ENCODE results near the gene GAB4.

DNA sequence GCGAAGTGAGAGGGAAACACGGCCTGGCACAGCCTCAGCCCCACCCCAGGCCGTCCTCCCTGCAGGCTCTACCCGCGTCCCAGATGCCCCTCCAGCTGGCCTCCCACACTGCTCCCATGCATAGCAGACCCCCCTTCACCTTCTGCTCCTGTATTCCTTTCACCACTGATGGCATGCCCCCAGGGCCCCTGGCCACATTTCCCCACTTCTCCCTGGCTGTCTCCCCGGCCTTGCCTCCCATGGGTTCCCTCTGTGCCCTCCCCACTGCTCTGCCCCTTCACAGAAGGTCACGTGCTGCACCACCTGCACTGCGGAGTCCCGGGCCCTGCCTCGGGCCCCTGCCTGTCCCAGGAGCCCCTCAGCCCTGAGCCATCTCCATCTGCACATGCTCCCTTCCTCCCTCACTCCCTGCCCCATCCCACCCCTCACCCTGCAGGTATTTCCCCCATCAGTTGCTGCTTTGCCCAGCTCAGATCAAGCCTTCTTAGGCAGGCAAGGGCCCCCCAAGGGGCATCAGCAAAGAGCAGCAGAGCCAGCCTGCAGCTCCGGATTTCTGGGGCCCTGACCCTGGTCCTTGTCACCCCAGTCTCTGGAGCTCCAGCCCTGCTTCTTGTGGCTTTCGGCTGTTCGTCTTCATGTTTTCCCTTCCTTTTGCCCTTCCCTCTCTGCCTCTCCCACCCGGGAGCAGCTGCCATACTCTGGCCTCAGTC lies 46.4 kb downstream of the GAB4 start:
- no peak for TF ChIP-seq KAT2A (conservative IDR thresholded peaks at IDR 0.05; ENCODE audit: control insufficient read depth, low read depth, low read length)
- no peak for TF ChIP-seq FOXM1 (IDR thresholded peaks at IDR 0.05; ENCODE audit: low read depth, low read length)
- no peak for TF ChIP-seq POLR2AphosphoS5 (IDR thresholded peaks at IDR 0.05; ENCODE audit: low read length)
- TF ChIP-seq CTCF (IDR thresholded peaks at IDR 0.05 in 2 of 3, conservative IDR thresholded peaks at IDR 0.05 in 1 of 3; ENCODE audit: control insufficient read depth in 2 of 3, extremely low read depth in 1 of 3, insufficient read depth in 1 of 3, low read depth in 3 of 3, low read length in 3 of 3) = no peak
- TF ChIP-seq PBX3 (IDR thresholded peaks at IDR 0.05; ENCODE audit: insufficient replicate concordance, low read depth, low read length) = no peak
- no peak for TF ChIP-seq FOXK2 (IDR thresholded peaks at IDR 0.05)
- no peak for TF ChIP-seq TAF1 (IDR thresholded peaks at IDR 0.05; ENCODE audit: borderline replicate concordance, low read depth, low read length)
